ENCODE measurements around the gene VASN. TPM values are rescaled to one million over a fixed set of nuclear protein-coding genes. Genes with fewer than 3 reads are reported as not detected.

The VASN gene
- total and polyA plus RNA-seq, 5 donors from 2014 or later: 0.14 to 0.57 TPM; not detected in 3

DNA sequence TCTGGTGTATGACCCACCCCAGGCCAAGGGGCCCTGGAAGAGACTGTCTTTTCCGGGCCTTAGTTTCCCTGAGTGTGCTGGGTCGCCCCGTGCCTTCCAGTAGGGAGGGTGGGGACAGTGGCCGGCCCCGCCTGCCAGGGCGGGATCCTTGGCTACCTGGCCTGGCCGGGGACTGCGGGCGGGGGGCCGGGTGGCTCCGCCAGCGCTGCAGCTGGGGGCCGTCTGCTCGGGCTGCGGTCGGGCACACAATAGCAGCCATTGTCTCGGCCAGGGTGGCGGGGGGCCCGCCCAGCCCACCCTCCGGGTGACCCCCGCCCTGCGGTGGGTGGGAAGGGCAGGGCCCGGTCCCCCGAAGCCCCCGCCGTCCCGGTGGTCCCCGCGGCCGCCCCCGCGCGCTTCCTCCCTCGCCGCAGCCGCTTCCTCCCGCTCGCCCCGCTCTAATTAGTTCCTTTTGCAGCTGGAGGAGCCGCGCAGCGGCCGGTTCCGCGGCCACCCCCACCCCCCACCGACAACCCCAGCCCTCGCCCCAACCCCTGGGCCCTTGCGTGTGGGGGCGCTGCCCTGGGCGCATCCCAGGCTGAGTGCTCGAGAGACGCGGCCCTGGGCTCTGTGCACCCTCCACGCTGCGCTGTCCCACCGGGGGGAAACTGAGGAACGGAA is 44.1 kb upstream of the VASN start:
- Histone ChIP-seq H3K9me3 (ENCODE audit: control insufficient read depth in 2 of 2, low read length in 2 of 2) (no peaks in the 10 kb centered on the region), H3K36me3 (ENCODE audit: control insufficient read depth, insufficient read depth, low read length) (no peaks in the 10 kb centered on the region), H3K4me3 (ENCODE audit: low read depth, low read length) (no peak overlapping the region), H3K27me3 (ENCODE audit: control insufficient read depth, insufficient read depth, low read length) (no peaks in the 10 kb centered on the region), H3K4me1 (ENCODE audit: control insufficient read depth, insufficient read depth, low read length, poor library complexity, severe bottlenecking) (peaks cover 11% of the 10 kb centered on the region), H3K27ac (ENCODE audit: insufficient read depth, low read length, poor library complexity, severe bottlenecking) (no peak overlapping the region)
- Mint-ChIP-seq H3K9me3 (no peaks in the 10 kb centered on the region), H3K27me3 (peaks cover 4% of the 10 kb centered on the region), H3K36me3 (no peaks in the 10 kb centered on the region), H3K27ac (no peak overlapping the region), H3K4me3 (no peak overlapping the region), H3K4me1 (peaks cover 0 to 12% (median 0%) of the 10 kb centered on the region in 4 donors)
- DNase-seq (no peak), ATAC-seq (ENCODE audit: low read depth in 2 of 2) (no peak)

DNA sequence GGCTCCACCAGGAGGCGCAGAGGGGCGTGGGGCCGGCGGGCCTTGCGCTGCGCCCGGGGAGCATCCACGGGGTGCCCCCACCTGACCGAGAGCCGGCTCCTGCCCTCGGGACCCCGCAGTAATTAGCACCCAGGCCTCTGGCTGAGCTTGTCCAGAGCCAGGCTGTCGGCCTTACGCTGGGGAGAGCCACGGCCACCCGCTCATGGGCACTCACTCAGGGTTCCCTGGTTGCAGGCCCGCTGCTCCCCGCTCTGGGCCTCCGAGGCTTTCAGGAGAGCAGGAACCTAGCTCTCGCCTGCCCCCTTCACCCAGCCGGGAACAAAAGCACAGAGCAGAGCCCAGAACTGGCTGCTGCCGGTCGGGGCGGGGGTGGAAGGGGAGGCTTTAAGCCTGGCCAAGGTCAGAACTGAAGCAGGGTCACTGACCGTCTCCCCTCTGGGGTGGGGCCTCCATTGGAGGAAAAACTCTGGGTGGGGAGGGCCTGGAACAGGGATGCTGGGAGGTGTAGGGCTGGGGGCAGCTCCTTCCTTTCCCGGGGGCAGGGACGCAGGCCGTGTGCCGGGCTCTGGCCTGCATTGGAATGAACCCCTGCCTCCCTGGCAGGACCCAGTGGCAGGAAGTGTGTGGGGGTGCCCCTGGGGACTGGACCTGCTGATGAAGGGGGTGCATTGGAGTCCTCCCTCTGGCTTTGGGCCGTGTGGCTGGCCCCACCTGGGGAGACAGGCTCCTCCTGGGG is 43.4 kb upstream of the VASN start:
- no peaks in the 10 kb centered on the region for H3K9me3 Mint-ChIP-seq
- Histone ChIP-seq H3K27ac (ENCODE audit: insufficient read depth, low read length, poor library complexity, severe bottlenecking) (no peak overlapping the region), H3K9me3 (ENCODE audit: control insufficient read depth in 2 of 2, low read length in 2 of 2) (no peaks in the 10 kb centered on the region), H3K36me3 (ENCODE audit: control insufficient read depth, insufficient read depth, low read length) (no peaks in the 10 kb centered on the region), H3K27me3 (ENCODE audit: control insufficient read depth, insufficient read depth, low read length) (no peaks in the 10 kb centered on the region), H3K4me1 (ENCODE audit: control insufficient read depth, insufficient read depth, low read length, poor library complexity, severe bottlenecking) (peaks cover 11% of the 10 kb centered on the region), H3K4me3 (ENCODE audit: low read depth, low read length) (no peak overlapping the region)
- H3K4me3 Mint-ChIP-seq: peak overlapping the region in 3 of 4 donors; percentile 33 to 59 (median 43)
- no peak overlapping the region for H3K27ac Mint-ChIP-seq
- H3K36me3 Mint-ChIP-seq: no peaks in the 10 kb centered on the region
- H3K4me1 Mint-ChIP-seq: peaks cover 0 to 12% (median 0%) of the 10 kb centered on the region in 4 donors
- ATAC-seq (ENCODE audit: low read depth in 2 of 2) (peak; percentile 30 to 40), DNase-seq (peak in 2 of 3 donors; percentile 38 to 39)
- H3K27me3 Mint-ChIP-seq: peaks cover 4% of the 10 kb centered on the region

DNA sequence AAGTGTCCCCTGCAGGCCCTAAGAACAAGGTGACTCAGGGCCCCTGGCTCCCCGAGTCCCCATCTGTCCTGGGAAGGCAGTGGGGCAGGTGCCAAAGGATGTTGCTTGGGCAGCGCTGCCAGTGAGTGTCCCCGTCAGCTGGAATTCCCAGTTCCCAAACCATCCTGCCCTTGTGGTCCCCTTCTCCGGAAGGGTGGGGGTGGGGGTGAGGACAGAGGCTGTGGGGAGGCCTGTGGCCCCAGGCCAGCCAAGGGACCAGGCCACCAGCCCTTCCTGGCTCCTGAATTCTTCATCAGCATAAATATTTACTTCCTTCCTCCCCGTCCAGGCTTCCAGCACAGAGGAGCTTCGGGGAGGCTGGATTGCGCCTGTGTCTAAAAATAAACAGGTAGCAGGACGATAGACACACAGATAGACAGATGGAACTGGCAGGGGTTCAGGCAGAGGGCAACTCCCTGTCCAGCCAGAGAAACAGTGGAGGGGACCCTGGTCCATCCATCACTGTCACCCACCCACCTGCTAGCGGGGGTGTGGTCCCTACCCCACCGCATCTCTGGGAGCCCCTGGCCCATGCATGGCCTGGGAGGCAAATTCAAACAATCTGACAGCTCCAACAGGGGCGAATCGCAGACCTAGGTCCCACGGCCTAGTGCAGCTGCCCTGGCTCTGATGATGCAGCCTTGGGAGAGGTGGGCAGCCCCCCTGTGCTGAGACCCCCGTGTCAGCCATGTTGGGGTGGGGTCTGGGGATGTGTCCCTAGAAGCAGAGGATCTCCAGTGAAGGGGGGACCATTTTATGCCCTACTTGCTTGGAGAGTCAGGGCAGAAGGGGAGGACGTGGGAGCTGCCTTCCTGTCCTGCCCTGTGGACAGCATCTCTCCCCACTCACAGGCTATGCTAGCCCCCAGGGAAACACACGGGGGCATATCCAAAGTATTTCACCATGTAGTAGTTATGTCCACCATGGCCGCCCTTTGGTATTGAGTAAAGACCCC is 42.6 kb upstream of the VASN start:
- no peak overlapping the region for H3K27ac Mint-ChIP-seq

DNA sequence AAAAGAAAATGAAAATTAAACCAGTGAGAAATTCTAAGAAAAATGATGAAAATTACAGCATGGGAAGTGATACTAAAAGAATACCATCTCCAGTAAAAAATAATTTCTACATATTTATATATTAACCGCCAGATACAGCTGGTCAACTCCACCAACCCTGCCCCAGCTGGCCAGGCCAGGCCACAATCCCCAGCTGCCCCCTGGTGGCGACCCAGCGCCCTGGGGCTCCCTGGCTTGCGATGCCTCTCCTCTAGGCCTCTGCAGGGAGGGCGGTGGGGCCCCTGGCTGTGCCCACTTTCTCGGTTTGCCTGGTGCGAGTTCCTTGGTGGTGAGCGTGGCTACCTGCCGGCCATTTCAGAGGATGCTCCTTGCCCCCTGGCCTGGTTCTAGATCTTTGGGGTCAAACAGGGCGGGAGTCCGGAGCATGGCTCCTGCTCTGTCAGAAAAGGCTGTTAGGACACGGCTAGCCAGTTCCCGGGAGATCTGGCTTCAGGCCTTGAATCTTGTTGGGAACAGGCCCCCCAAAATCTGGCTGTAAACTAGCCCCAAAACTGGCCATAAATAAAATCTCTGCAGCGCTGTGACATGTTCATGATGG is 41.3 kb upstream of the VASN start:
- no peaks in the 10 kb centered on the region for H3K27me3 ChIP-seq (ENCODE audit: control insufficient read depth, insufficient read depth, low read length)
- Mint-ChIP-seq H3K4me3 (peak overlapping the region in 1 of 4 donors; percentile 52), H3K4me1 (peaks cover 0 to 12% (median 0%) of the 10 kb centered on the region in 4 donors), H3K27me3 (peaks cover 4% of the 10 kb centered on the region), H3K27ac (no peak overlapping the region), H3K9me3 (no peaks in the 10 kb centered on the region), H3K36me3 (no peaks in the 10 kb centered on the region)
- DNase-seq: peak; percentile 51 to 69 (median 59)
- H3K27ac ChIP-seq (ENCODE audit: insufficient read depth, low read length, poor library complexity, severe bottlenecking): no peak overlapping the region
- no peaks in the 10 kb centered on the region for H3K9me3 ChIP-seq (ENCODE audit: control insufficient read depth in 2 of 2, low read length in 2 of 2)
- no peak overlapping the region for H3K4me3 ChIP-seq (ENCODE audit: low read depth, low read length)
- peak; percentile 62 for ATAC-seq (ENCODE audit: low read depth in 2 of 2)
- H3K4me1 ChIP-seq (ENCODE audit: control insufficient read depth, insufficient read depth, low read length, poor library complexity, severe bottlenecking): peaks cover 11% of the 10 kb centered on the region
- no peaks in the 10 kb centered on the region for H3K36me3 ChIP-seq (ENCODE audit: control insufficient read depth, insufficient read depth, low read length)

More for the DNA sequence above, 42.6 kb upstream of the VASN start:
- no peaks in the 10 kb centered on the region for H3K36me3 Mint-ChIP-seq
- H3K4me1 ChIP-seq (ENCODE audit: control insufficient read depth, insufficient read depth, low read length, poor library complexity, severe bottlenecking): peaks cover 11% of the 10 kb centered on the region
- ATAC-seq (ENCODE audit: low read depth in 2 of 2) (no peak), DNase-seq (no peak)
- no peaks in the 10 kb centered on the region for H3K27me3 ChIP-seq (ENCODE audit: control insufficient read depth, insufficient read depth, low read length)
- H3K4me3 Mint-ChIP-seq: no peak overlapping the region
- H3K4me1 Mint-ChIP-seq: peaks cover 0 to 12% (median 0%) of the 10 kb centered on the region in 4 donors
- no peaks in the 10 kb centered on the region for H3K9me3 ChIP-seq (ENCODE audit: control insufficient read depth in 2 of 2, low read length in 2 of 2)
- H3K27ac ChIP-seq (ENCODE audit: insufficient read depth, low read length, poor library complexity, severe bottlenecking): no peak overlapping the region
- no peaks in the 10 kb centered on the region for H3K9me3 Mint-ChIP-seq
- H3K4me3 ChIP-seq (ENCODE audit: low read depth, low read length): no peak overlapping the region
- H3K27me3 Mint-ChIP-seq: peaks cover 4% of the 10 kb centered on the region
- no peaks in the 10 kb centered on the region for H3K36me3 ChIP-seq (ENCODE audit: control insufficient read depth, insufficient read depth, low read length)

DNA sequence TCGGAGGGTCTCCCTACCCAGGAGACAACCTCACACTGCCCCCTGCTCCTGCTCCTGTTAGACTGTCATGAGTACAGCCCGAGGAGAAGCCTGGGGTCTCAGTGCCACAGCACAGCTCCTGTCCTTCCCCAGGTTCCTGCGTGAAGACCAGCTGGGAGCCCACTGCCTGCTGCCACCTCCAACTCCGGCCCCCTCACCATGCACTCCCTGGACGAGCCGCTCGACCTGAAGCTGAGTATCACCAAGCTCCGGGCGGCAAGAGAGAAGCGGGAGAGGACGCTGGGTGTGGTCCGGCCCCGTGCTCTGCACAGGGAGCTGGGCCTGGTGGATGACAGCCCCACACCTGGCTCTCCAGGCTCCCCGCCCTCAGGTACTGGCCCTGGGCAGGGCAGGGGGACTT is 39.6 kb upstream of the VASN start:
- Mint-ChIP-seq H3K27ac (no peak overlapping the region), H3K4me3 (no peak overlapping the region), H3K27me3 (peaks cover 4% of the 10 kb centered on the region), H3K9me3 (no peaks in the 10 kb centered on the region), H3K4me1 (peaks cover 0 to 10% (median 0%) of the 10 kb centered on the region in 4 donors), H3K36me3 (no peaks in the 10 kb centered on the region)
- H3K27me3 ChIP-seq (ENCODE audit: control insufficient read depth, insufficient read depth, low read length): no peaks in the 10 kb centered on the region
- no peak for ATAC-seq (ENCODE audit: low read depth in 2 of 2)
- no peak for DNase-seq
- no peak overlapping the region for H3K27ac ChIP-seq (ENCODE audit: insufficient read depth, low read length, poor library complexity, severe bottlenecking)
- no peaks in the 10 kb centered on the region for H3K9me3 ChIP-seq (ENCODE audit: control insufficient read depth in 2 of 2, low read length in 2 of 2)
- H3K4me3 ChIP-seq (ENCODE audit: low read depth, low read length): no peak overlapping the region
- no peaks in the 10 kb centered on the region for H3K36me3 ChIP-seq (ENCODE audit: control insufficient read depth, insufficient read depth, low read length)
- H3K4me1 ChIP-seq (ENCODE audit: control insufficient read depth, insufficient read depth, low read length, poor library complexity, severe bottlenecking): peaks cover 11% of the 10 kb centered on the region

DNA sequence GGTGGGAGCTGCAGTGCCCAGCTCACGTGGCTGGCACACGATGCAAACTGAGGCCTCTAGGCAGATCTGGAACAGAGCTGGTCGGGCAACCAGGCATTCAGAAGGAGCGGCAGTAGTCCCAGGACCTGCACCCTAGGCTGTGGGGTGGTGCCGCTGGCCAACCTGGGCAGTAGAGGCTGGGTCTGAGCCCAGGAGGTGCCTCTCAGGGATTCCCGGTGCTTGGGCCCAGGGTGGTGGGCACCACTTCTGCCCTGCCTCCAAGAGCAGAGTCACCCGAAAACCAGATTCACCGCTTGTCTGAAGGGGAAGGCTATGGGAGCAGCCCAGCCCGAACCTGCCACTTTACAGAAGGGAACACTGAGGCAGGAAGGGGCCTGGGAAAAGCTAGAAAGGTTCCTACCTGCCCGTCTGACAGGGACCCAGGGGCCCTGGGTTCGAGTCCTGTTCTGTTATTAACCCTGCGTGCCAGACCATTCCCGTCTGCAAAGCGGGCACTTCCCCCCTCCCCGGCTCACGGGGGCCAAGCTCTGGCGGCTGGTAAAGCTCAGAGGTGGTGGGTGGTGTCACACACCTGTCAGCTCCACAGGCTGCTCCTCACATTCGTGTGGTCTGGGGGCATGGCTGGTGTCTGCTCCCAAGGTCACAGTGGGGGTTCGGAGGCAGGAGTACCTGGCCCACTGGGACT is 38.9 kb upstream of the VASN start:
- H3K9me3 Mint-ChIP-seq: no peaks in the 10 kb centered on the region
- no peak for ATAC-seq (ENCODE audit: low read depth in 2 of 2)
- H3K4me1 Mint-ChIP-seq: peaks cover 0 to 10% (median 0%) of the 10 kb centered on the region in 4 donors

DNA sequence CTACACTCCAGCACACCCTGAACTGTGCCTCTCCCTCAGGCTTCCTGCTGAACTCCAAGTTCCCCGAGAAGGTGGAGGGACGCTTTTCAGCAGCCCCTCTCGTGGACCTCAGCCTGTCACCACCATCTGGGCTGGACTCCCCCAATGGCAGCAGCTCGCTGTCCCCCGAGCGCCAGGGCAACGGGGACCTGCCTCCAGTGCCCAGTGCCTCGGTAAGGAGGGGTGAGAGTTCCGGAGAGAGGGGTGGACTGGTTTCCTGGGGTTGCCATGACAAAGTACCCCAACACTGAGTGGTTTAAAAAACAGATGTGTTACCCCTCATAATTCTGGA is 38.4 kb upstream of the VASN start:
- ATAC-seq (ENCODE audit: low read depth in 2 of 2): no peak
- no peaks in the 10 kb centered on the region for H3K9me3 Mint-ChIP-seq
- H3K4me3 Mint-ChIP-seq: no peak overlapping the region

More for the DNA sequence above, 38.9 kb upstream of the VASN start:
- no peaks in the 10 kb centered on the region for H3K27me3 ChIP-seq (ENCODE audit: control insufficient read depth, insufficient read depth, low read length)
- Mint-ChIP-seq H3K27ac (no peak overlapping the region), H3K36me3 (no peaks in the 10 kb centered on the region), H3K4me3 (no peak overlapping the region), H3K27me3 (peaks cover 4% of the 10 kb centered on the region)
- H3K27ac ChIP-seq (ENCODE audit: insufficient read depth, low read length, poor library complexity, severe bottlenecking): no peak overlapping the region
- no peaks in the 10 kb centered on the region for H3K9me3 ChIP-seq (ENCODE audit: control insufficient read depth in 2 of 2, low read length in 2 of 2)
- DNase-seq: no peak
- H3K4me3 ChIP-seq (ENCODE audit: low read depth, low read length): no peak overlapping the region
- no peaks in the 10 kb centered on the region for H3K36me3 ChIP-seq (ENCODE audit: control insufficient read depth, insufficient read depth, low read length)
- H3K4me1 ChIP-seq (ENCODE audit: control insufficient read depth, insufficient read depth, low read length, poor library complexity, severe bottlenecking): peaks cover 7% of the 10 kb centered on the region

More for the DNA sequence above, 38.4 kb upstream of the VASN start:
- Mint-ChIP-seq H3K27ac (no peak overlapping the region), H3K27me3 (peaks cover 4% of the 10 kb centered on the region), H3K36me3 (no peaks in the 10 kb centered on the region), H3K4me1 (peaks cover 0 to 7% (median 0%) of the 10 kb centered on the region in 4 donors)
- DNase-seq: no peak
- Histone ChIP-seq H3K27me3 (ENCODE audit: control insufficient read depth, insufficient read depth, low read length) (no peaks in the 10 kb centered on the region), H3K36me3 (ENCODE audit: control insufficient read depth, insufficient read depth, low read length) (no peaks in the 10 kb centered on the region), H3K4me1 (ENCODE audit: control insufficient read depth, insufficient read depth, low read length, poor library complexity, severe bottlenecking) (peaks cover 2% of the 10 kb centered on the region), H3K4me3 (ENCODE audit: low read depth, low read length) (no peak overlapping the region), H3K9me3 (ENCODE audit: control insufficient read depth in 2 of 2, low read length in 2 of 2) (no peaks in the 10 kb centered on the region), H3K27ac (ENCODE audit: insufficient read depth, low read length, poor library complexity, severe bottlenecking) (no peak overlapping the region)
